Head of caudate nucleus (tissue), 42 donors: ENCODE measurements around the gene PRSS35.
"Not testable (repeated sequence)": the region's sequence is repeated elsewhere in the genome, so short reads cannot be mapped to it uniquely, and the experiment has no call there.

Experiments
- DNase-seq, 42 donors: peaks; one replicate each; pipeline versions ENCODE4 v3.0.0 to v3.0.0-alpha.2; 2020 to 2021; ENCODE audit warnings: mixed read lengths in 7 of 42
- intact Hi-C: fragments of 100-400 bp; cut with DNase I; formaldehyde crosslinking; loops from one replicate; pipeline ENCODE4 v1.15.0; 2022

Gene PRSS35

GRCh38 chr6:83511901-83512681 is at the start of gene PRSS35:
Gene PRSS35, plus strand, starts transcription at chr6:83512534. Its CDS starts 10,908 bp downstream, at chr6:83523442.
- intact Hi-C loops, result loop anchor here (5.0 kb wide), 1 partner anchor 95 kb away; no protein-coding TSS in a partner anchor

GRCh38 chr6:83463886-83464285 is 48.4 kb upstream of the PRSS35 start:
- intact Hi-C loops, result no loop called here
- no peak for DNase-seq

More at GRCh38 chr6:83511901-83512681, at the start of gene PRSS35:
- DNase-seq, result peak; percentile 16 to 79 (median 62)

- DNase-seq, result no peak
- intact Hi-C loops, result no loop called here
Observed at GRCh38 chr6:83464381-83465140, 47.8 kb upstream of the PRSS35 start.

GRCh38 chr6:83466328-83466727 is 46.0 kb upstream of the PRSS35 start:
- no peak for DNase-seq
- intact Hi-C loops, result no loop called here

- intact Hi-C loops, result no loop called here
- DNase-seq, result peak in 35 of 42 donors; percentile 3 to 62 (median 33)
Observed at GRCh38 chr6:83467620-83468036, 44.7 kb upstream of the PRSS35 start.

GRCh38 chr6:83470001-83470400 is 42.3 kb upstream of the PRSS35 start:
- intact Hi-C loops, result no loop called here
- DNase-seq, result no peak

GRCh38 chr6:83470587-83470986 is 41.7 kb upstream of the PRSS35 start:
- DNase-seq, result no peak
- intact Hi-C loops, result no loop called here

GRCh38 chr6:83472767-83473166 is 39.6 kb upstream of the PRSS35 start:
- DNase-seq, result peak in 10 of 42 donors; percentile 0 to 50 (median 13)
- intact Hi-C loops, result no loop called here

- intact Hi-C loops, result no loop called here
- DNase-seq, result no peak
Observed at GRCh38 chr6:83474309-83474708, 38.0 kb upstream of the PRSS35 start.

- intact Hi-C loops, result no loop called here
- no peak for DNase-seq
Observed at GRCh38 chr6:83476971-83477370, 35.4 kb upstream of the PRSS35 start.

GRCh38 chr6:83479389-83479788 is 32.9 kb upstream of the PRSS35 start:
- DNase-seq, result no peak
- intact Hi-C loops, result no loop called here

- DNase-seq, result no peak
- intact Hi-C loops, result no loop called here
Observed at GRCh38 chr6:83480470-83480869, 31.9 kb upstream of the PRSS35 start.

GRCh38 chr6:83481938-83482337 is 30.4 kb upstream of the PRSS35 start:
- DNase-seq, intact Hi-C loops: not testable (repeated sequence)

GRCh38 chr6:83488448-83488847 is 23.9 kb upstream of the PRSS35 start:
- intact Hi-C loops, result no loop called here
- DNase-seq, result no peak

GRCh38 chr6:83488861-83489260 is 23.5 kb upstream of the PRSS35 start:
- DNase-seq, result no peak
- intact Hi-C loops, result no loop called here

GRCh38 chr6:83490217-83490807 is 22.0 kb upstream of the PRSS35 start:
- intact Hi-C loops, result no loop called here
- no peak for DNase-seq

- intact Hi-C loops, result no loop called here
- no peak for DNase-seq
Observed at GRCh38 chr6:83505356-83505755, 7.0 kb upstream of the PRSS35 start.

- intact Hi-C loops, result no loop called here
- no peak for DNase-seq
Observed at GRCh38 chr6:83509441-83509840, 2.9 kb upstream of the PRSS35 start.

- intact Hi-C loops, result loop anchor here (5.0 kb wide), 1 partner anchor 93 kb away; no protein-coding TSS in a partner anchor
- DNase-seq, result no peak
Observed at GRCh38 chr6:83510791-83511190, 1.5 kb upstream of the PRSS35 start.

GRCh38 chr6:83511266-83511665 is 1.1 kb upstream of the PRSS35 start:
- DNase-seq, result no peak
- intact Hi-C loops, result loop anchor here (5.0 kb wide), 1 partner anchor 94 kb away; no protein-coding TSS in a partner anchor
